GM21528 (cell line): ENCODE data around the gene NUDT22.

ENCODE experiments used
- ATAC-seq: cut with Tn5 transposase; IDR thresholded peaks from one replicate; pipeline ENCODE4 v1.9.1; 2021; ENCODE audit warnings: mild to moderate bottlenecking, moderate library complexity; ENCODE audit not compliant: unreplicated experiment, low FRiP score

The NUDT22 gene

DNA sequence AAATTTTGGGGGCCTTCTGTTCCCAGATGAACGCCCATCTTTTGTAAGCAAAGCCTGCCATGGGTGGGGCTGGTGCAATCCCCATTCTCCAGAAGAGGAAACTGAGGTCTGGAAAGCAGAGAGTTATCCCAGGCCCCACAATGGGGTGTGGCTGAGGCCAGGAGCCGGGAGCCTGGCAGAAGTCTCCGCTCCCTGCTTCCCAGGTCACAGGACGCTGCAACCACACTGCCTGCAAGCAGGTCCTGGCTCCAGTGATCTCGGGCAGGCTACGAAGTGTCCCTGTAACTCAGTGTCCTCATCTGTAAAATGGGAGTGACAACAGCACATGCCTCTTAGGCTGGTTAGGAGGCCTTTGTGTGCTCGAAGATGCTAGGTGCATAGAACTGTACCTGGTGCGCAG, 27.0 kb downstream of the NUDT22 start:
- no peak for ATAC-seq

- ATAC-seq: no peak
These were observed 27.4 kb downstream of the NUDT22 start for GRCh38 chr11:64253481-64253880.

DNA sequence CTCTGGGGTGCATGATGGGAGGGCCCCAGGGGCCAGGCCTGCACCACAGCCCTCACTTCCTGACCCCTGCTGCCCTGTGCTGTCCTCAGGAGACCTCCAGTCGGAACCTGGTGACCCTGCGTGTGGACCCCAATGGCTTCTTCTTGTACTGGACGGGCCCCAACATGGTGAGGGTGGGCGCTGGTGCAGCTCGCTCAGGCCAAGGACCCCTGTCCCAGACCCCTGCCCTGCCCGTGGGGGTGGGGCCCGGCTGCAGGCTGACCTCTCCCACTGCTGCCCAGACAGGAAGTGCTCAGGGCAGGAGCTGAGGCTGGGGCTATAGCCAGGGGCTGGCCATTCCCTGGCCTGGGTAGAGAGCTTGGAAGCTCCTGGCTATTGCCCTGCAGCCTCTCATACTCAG, 28.3 kb downstream of the NUDT22 start:
- no peak for ATAC-seq

DNA sequence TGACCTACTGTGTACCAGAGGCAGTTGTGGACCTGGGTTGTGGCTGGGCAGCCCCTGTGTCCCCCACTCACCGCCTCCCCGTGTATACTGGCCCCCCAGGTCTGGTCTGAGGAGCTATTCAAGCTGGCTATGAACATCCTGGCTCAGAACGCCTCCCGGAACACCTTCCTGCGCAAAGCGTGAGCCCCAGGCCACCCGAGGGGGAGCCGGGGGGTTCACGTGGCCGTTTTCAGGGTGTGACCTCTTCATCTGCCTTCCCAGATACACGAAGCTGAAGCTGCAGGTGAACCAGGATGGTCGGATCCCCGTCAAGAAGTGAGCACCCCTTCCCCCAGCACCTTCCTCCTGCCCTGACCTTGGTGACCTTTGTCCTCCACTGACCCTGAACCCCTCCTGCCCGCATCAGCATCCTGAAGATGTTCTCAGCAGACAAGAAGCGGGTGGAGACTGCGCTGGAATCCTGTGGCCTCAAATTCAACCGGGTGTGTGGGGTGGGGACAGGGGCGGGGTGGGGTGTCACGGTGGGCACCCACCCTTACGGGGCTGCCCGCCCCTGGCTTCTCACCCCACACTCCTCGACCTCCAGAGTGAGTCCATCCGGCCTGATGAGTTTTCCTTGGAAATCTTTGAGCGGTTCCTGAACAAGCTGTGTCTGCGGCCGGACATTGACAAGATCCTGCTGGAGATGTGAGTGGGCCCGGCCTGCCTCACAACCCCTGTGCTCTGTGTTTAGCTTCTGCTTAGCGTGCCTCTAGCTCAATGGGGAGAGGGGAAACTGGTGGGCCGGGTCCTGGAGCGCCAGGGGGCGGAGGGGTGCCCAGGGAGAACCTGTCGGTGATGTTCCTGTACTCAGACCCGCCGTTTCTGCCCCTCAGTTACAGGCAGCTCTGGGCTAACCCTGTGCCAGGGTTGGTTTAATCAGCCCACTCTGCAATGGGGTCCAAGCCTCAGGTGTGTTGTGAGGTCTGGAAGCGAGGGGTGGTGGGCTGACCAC, 29.4 kb downstream of the NUDT22 start:
- no peak for ATAC-seq

GRCh38 chr11:64256300-64256699, 30.2 kb downstream of the NUDT22 start:
- no peak for ATAC-seq

GRCh38 chr11:64258356-64258755, 32.3 kb downstream of the NUDT22 start:
- ATAC-seq: no peak

- ATAC-seq: no peak
These were observed 33.0 kb downstream of the NUDT22 start for GRCh38 chr11:64258946-64259532.

GRCh38 chr11:64259533-64260067, 33.5 kb downstream of the NUDT22 start:
- ATAC-seq: no peak

DNA sequence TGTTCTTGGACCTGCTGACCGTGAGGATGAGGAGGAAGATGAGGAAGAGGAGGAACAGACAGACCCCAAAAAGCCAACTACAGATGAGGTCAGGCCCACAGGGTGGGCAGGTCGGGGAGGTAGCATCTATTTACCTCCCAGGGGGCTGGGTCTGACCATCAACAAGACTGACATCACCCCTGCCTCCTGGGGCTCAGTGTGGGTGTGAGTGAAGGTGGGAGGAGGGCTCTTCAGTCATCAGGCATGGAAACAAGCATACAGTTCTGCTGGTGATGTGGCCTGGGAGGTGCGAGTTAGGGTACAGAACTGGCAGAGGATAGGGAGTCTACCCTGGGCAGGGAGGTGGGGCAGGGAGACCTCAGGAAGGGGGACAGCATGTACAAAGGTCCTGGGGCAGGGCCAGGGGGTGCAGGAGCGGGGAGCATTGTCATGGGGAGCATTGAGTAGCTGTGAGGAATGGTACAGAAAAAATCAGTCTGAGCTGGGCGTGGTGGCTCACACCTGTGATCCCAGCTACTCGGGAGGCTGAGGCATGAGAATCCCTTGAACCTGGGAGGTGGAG, 34.2 kb downstream of the NUDT22 start:
- ATAC-seq: no peak

- ATAC-seq: no peak
These were observed 35.5 kb downstream of the NUDT22 start for GRCh38 chr11:64261556-64262080.

DNA sequence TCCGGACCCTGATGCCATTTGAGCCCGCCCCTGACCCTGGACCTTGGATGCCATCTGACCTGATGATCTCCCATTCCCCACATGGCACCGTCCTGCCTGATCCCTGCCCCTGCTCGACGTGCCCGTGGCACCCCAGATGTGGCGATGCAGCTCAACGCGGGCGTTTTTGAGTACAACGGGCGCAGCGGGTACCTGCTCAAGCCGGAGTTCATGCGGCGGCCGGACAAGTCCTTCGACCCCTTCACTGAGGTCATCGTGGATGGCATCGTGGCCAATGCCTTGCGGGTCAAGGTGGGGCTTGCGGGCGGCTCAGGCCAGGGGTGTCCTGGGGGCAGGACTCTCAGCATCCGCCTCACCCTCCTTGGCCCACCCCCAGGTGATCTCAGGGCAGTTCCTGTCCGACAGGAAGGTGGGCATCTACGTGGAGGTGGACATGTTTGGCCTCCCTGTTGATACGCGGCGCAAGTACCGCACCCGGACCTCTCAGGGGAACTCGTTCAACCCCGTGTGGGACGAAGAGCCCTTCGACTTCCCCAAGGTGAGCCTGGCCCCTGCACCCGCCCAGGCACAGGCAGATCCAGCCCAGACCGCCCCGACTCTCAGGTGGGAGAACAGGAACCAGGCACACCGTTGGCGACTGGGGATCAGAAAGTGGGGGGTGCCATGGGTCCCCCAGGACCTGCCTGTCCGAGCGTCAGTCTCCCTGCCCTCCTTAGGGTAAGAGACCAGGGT, 36.4 kb downstream of the NUDT22 start:
- no peak for ATAC-seq

GRCh38 chr11:64263021-64263946, 37.2 kb downstream of the NUDT22 start:
- no peak for ATAC-seq

- no peak for ATAC-seq
These were observed 37.9 kb downstream of the NUDT22 start for GRCh38 chr11:64263947-64264317.

- ATAC-seq: no peak
These were observed 38.3 kb downstream of the NUDT22 start for GRCh38 chr11:64264371-64264852.

DNA sequence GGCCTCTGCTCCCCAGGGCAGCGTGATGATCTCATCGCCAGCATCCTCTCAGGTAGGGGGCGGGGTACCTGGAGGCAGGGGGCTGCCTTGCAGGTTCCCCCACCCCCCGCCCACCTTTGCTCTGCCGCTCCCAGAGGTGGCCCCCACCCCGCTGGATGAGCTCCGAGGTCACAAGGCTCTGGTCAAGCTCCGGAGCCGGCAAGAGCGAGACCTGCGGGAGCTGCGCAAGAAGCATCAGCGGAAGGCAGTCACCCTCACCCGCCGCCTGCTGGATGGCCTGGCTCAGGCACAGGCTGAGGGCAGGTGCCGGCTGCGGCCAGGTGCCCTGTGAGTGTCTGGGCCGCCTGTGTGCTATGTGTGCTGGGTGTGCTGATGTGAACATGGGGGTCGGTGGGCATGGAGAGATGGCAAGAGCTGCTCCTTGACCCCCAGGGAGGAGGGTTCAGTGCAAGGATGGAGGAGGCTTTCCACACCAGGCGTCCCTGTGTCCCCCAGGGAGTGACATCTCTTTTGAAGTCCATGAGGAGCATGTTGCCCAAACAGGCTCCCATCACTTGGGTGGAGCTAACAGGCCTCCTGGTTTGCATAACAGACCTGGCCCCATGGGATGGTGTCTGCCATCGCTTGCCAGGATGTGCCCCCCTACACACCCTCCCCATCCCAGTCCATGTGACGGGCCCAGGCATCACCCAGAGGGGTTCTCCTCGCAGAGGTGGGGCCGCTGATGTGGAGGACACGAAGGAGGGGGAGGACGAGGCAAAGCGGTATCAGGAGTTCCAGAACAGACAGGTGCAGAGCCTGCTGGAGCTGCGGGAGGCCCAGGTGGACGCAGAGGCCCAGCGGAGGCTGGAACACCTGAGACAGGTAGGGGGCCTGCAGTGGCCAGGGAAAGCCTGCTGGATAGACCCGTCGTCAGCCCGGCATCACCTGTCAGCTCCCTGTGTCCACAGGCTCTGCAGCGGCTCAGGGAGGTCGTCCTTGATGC, 39.4 kb downstream of the NUDT22 start:
- no peak for ATAC-seq

GRCh38 chr11:64266339-64266738, 40.3 kb downstream of the NUDT22 start:
- ATAC-seq: no peak

- no peak for ATAC-seq
These were observed 41.3 kb downstream of the NUDT22 start for GRCh38 chr11:64267207-64267945.
